Neural cell (in vitro differentiated cells): ENCODE results near the gene ABCC11. TPM values are rescaled to one million over a fixed set of nuclear protein-coding genes. Genes with fewer than 3 reads are reported as not detected.

Experiments used
- H2AFZ ChIP-seq: fragments of 200-600, 300-800 bp; sonication (generic), shearing (Covaris generic); 2 replicates; pipeline ENCODE4 v1.6.0; 2014; ENCODE audit warnings: low read depth, mild to moderate bottlenecking, antibody characterized with exemption, low read length, moderate library complexity
- H3F3A ChIP-seq: fragments of 200-600 bp; shearing (Covaris generic); 2 replicates; pipeline ENCODE4 v1.6.1; 2016; ENCODE audit warnings: mild to moderate bottlenecking, moderate library complexity, mixed read lengths, antibody characterized with exemption, low read length; ENCODE audit not compliant: insufficient read depth, poor library complexity, severe bottlenecking
- H3K27ac ChIP-seq: fragments of 200-600, 300-800 bp; sonication (generic), shearing (Covaris generic); 2 replicates; pipeline ENCODE4 v1.5.1; 2014; ENCODE audit warnings: mild to moderate bottlenecking, low read length, moderate library complexity
- H3K27me3 ChIP-seq: fragments of 300-800, 200-600 bp; sonication (generic), shearing (Covaris generic); 2 replicates; pipeline ENCODE4 v1.6.0; 2014; ENCODE audit warnings: mild to moderate bottlenecking, low read depth, low read length, moderate library complexity; ENCODE audit not compliant: insufficient read depth
- H3K36me3 ChIP-seq: fragments of 300-800, 200-600 bp; sonication (generic), shearing (Covaris generic); 2 replicates; pipeline ENCODE4 v1.5.1; 2014; ENCODE audit warnings: mild to moderate bottlenecking, antibody characterized with exemption, low read length, moderate library complexity; ENCODE audit not compliant: insufficient read depth
- H3K4me2 ChIP-seq: fragments of 300-800, 200-600 bp; sonication (generic), shearing (Covaris generic); 2 replicates; pipeline ENCODE4 v1.6.0; 2014; ENCODE audit warnings: mild to moderate bottlenecking, low read length
- H3K4me3 ChIP-seq: fragments of 300-800, 200-600 bp; sonication (generic), shearing (Covaris generic); 2 replicates; pipeline ENCODE4 v1.5.1; 2014; ENCODE audit warnings: mild to moderate bottlenecking, low read length, moderate library complexity
- H3K79me2 ChIP-seq: fragments of 200-600 bp; shearing (Covaris generic); replicated peaks from 2 replicates; pipeline ENCODE4 v1.6.0; 2014; ENCODE audit warnings: mild to moderate bottlenecking, low read length, moderate library complexity; ENCODE audit not compliant: insufficient read depth
- H3K9ac ChIP-seq: fragments of 300-800, 200-600 bp; sonication (generic), shearing (Covaris generic); 2 replicates; pipeline ENCODE4 v1.6.1; 2016; ENCODE audit warnings: mild to moderate bottlenecking, low read length, mixed read lengths
- H3K9me2 ChIP-seq: fragments of 200-600 bp; shearing (Covaris generic); 2 replicates; pipeline ENCODE4 v1.6.1; 2016; ENCODE audit warnings: mild to moderate bottlenecking, low read length, mixed read lengths; ENCODE audit not compliant: insufficient read depth
- H3K9me3 ChIP-seq: fragments of 200-600, 300-800 bp; sonication (generic), shearing (Covaris generic); 2 replicates; pipeline ENCODE4 v1.6.1; 2016; ENCODE audit warnings: mild to moderate bottlenecking, mixed run types, low read length, moderate library complexity, mixed read lengths
- H4K20me1 ChIP-seq: fragments of 200-600 bp; shearing (Covaris generic); 2 replicates; pipeline ENCODE4 v1.6.1; 2016; ENCODE audit warnings: mild to moderate bottlenecking, mixed run types; ENCODE audit not compliant: insufficient read depth
- CTCF ChIP-seq: fragments of 450-650 bp; IDR thresholded peaks from 2 replicates; pipeline ENCODE4 v1.5.1; 2014; ENCODE audit warnings: antibody characterized with exemption, mild to moderate bottlenecking, moderate library complexity; ENCODE audit not compliant: poor library complexity, severe bottlenecking
- EP300 ChIP-seq: fragments of 450-650 bp; conservative IDR thresholded peaks from 2 replicates; pipeline ENCODE4 v1.6.1; 2014; ENCODE audit warnings: antibody characterized with exemption, mild to moderate bottlenecking, moderate library complexity; ENCODE audit not compliant: poor library complexity, severe bottlenecking
- EZH2 ChIP-seq: fragments of 200-600, 300-800 bp; shearing (Covaris generic), sonication (generic); IDR thresholded peaks from 2 replicates; pipeline ENCODE4 v1.6.1; 2014; ENCODE audit warnings: antibody characterized with exemption, low read length, borderline replicate concordance, mild to moderate bottlenecking; ENCODE audit not compliant: insufficient read depth, poor library complexity, severe bottlenecking
- MXI1 ChIP-seq: fragments of 450-650 bp; conservative IDR thresholded peaks from 2 replicates; pipeline ENCODE4 v1.6.1; 2014; ENCODE audit warnings: antibody characterized with exemption, mild to moderate bottlenecking; ENCODE audit not compliant: poor library complexity, severe bottlenecking
- RAD21 ChIP-seq: fragments of 450-650 bp; conservative IDR thresholded peaks from 2 replicates; pipeline ENCODE4 v1.6.1; 2014; ENCODE audit warnings: antibody characterized with exemption, mild to moderate bottlenecking, moderate library complexity
- REST ChIP-seq: IDR thresholded peaks from 2 replicates; pipeline ENCODE4 v1.6.1; 2012; ENCODE audit warnings: borderline replicate concordance
- SMC3 ChIP-seq: fragments of 450-650 bp; conservative IDR thresholded peaks from 2 replicates; pipeline ENCODE4 v1.6.1; 2014; ENCODE audit warnings: antibody characterized with exemption, mild to moderate bottlenecking, moderate library complexity; ENCODE audit not compliant: poor library complexity
- TAF1 ChIP-seq: IDR thresholded peaks from 2 replicates; pipeline ENCODE4 v1.6.1; 2012; ENCODE audit warnings: low read depth
- polyA plus RNA-seq: library from polyadenylated mRNA; depleted of rRNA; stranded (reverse); fragments of >200 nt; gene quantifications from 2 replicates; pipeline ENCODE4 v1.2.3, GENCODE V29; 2014

The ABCC11 gene
- polyA plus RNA-seq, 1 donor from 2014 or later, result 0.14 TPM

GRCh38 chr16:48164907-48165715 is 82.2 kb downstream of the ABCC11 start:
- H3K27ac ChIP-seq, result no peak overlapping the region
- H3K79me2 ChIP-seq, result no peaks in the 10 kb centered on the region
- H3K4me3 ChIP-seq, result no peak overlapping the region
- TF ChIP-seq CTCF (peak; percentile 97), SMC3 (peak; percentile 98), RAD21 (peak; percentile 99), REST (no peak)
- no peak overlapping the region for H3K9ac ChIP-seq
- H3K27me3 ChIP-seq, result no peaks in the 10 kb centered on the region
- no peak overlapping the region for H2AFZ ChIP-seq
- H3K4me2 ChIP-seq, result no peak overlapping the region
- no peaks in the 10 kb centered on the region for H4K20me1 ChIP-seq
- H3F3A ChIP-seq, result no peaks in the 10 kb centered on the region
- H3K9me2 ChIP-seq, result no peaks in the 10 kb centered on the region
- no peaks in the 10 kb centered on the region for H3K9me3 ChIP-seq
- no peaks in the 10 kb centered on the region for H3K36me3 ChIP-seq

GRCh38 chr16:48162839-48163410 is 84.4 kb downstream of the ABCC11 start:
- no peaks in the 10 kb centered on the region for H4K20me1 ChIP-seq
- no peaks in the 10 kb centered on the region for H3K9me2 ChIP-seq
- no peaks in the 10 kb centered on the region for H3K27me3 ChIP-seq
- H3K9me3 ChIP-seq, result no peaks in the 10 kb centered on the region
- TF ChIP-seq TAF1 (no peak), EZH2 (no peak), RAD21 (no peak), SMC3 (no peak), MXI1 (no peak), EP300 (no peak)
- H3K4me3 ChIP-seq, result no peak overlapping the region
- no peaks in the 10 kb centered on the region for H3F3A ChIP-seq
- H3K79me2 ChIP-seq, result no peaks in the 10 kb centered on the region
- H3K9ac ChIP-seq, result no peak overlapping the region
- no peak overlapping the region for H3K4me2 ChIP-seq
- no peak overlapping the region for H3K27ac ChIP-seq
- no peak overlapping the region for H2AFZ ChIP-seq
- H3K36me3 ChIP-seq, result no peaks in the 10 kb centered on the region
